SK-N-SH (cell line): Measurements from ENCODE around the gene RNASET2. TPM values are rescaled to one million over a fixed set of nuclear protein-coding genes. Genes with fewer than 3 reads are reported as not detected.
"Not testable (repeated sequence)": the region's sequence is repeated elsewhere in the genome, so short reads cannot be mapped to it uniquely, and the experiment has no call there.

Experiments used
- CTCF ChIA-PET: fragments of 300-600, 350-600 bp; formaldehyde crosslinking; extraction: SDS; loops from one replicate; lab custom pipeline; 2021; lab: Yijun Ruan, JAX
- POLR2A ChIA-PET: fragments of 350-600 bp; sonication (Branson Sonifier 250); formaldehyde crosslinking; extraction: SDS; loops from one replicate; lab custom pipeline; 2020; ENCODE audit warnings: antibody characterized with exemption, inconsistent platforms; lab: Yijun Ruan, JAX
- DNase-seq: peaks from one replicate; pipeline ENCODE4 v3.0.0; 2012
- H2AFZ ChIP-seq: fragments of 200-600 bp; sonication (generic); 2 replicates; pipeline ENCODE4 v1.8.1; 2016; ENCODE audit warnings: antibody characterized with exemption, mild to moderate bottlenecking, low read depth
- H3F3A ChIP-seq: fragments of 200-600 bp; sonication (generic); replicated peaks from 2 replicates; pipeline ENCODE3; 2016; ENCODE audit warnings: antibody characterized with exemption, mild to moderate bottlenecking; ENCODE audit not compliant: insufficient read depth
- H3K27ac ChIP-seq, 2 experiments: fragments of 200-500 bp in 1 of 2; fragments of 200-600 bp in 1 of 2; sonication (Bioruptor generic) in 1 of 2; sonication (generic), shearing (Covaris generic) in 1 of 2; 2 replicates each; pipeline versions ENCODE4 v1.5.1 to v1.6.1; 2014 to 2016; ENCODE audit warnings: low read depth in 2 of 2, inconsistent platforms in 1 of 2, low read length in 1 of 2, mild to moderate bottlenecking in 1 of 2, mixed read lengths in 1 of 2
- H3K27me3 ChIP-seq: fragments of 200-600 bp; sonication (generic), shearing (Covaris generic); 2 replicates; pipeline ENCODE4 v1.6.1; 2016; ENCODE audit warnings: mixed run types; ENCODE audit not compliant: insufficient read depth
- H3K36me3 ChIP-seq, 2 experiments: fragments of 200-500 bp in 1 of 2; fragments of 200-600 bp in 1 of 2; sonication (Bioruptor generic) in 1 of 2; sonication (generic) in 1 of 2; replicated peaks in 1 of 2; 2 replicates each; pipeline versions ENCODE3 to v1.5.1; 2014 to 2016; ENCODE audit warnings: low read length in 1 of 2, mild to moderate bottlenecking in 1 of 2; ENCODE audit not compliant: insufficient read depth in 2 of 2, control insufficient read depth in 1 of 2
- H3K4me1 ChIP-seq, 2 experiments: fragments of 200-500 bp in 1 of 2; fragments of 200-600 bp in 1 of 2; sonication (Bioruptor generic) in 1 of 2; sonication (generic), shearing (Covaris generic) in 1 of 2; 2 replicates each; pipeline versions ENCODE4 v1.5.1 to v1.6.1; 2014 to 2016; ENCODE audit warnings: low read depth in 1 of 2, low read length in 1 of 2, mixed run types in 1 of 2; ENCODE audit not compliant: insufficient read depth in 2 of 2, control insufficient read depth in 1 of 2
- H3K4me2 ChIP-seq: fragments of 200-600 bp; sonication (generic), shearing (Covaris generic); 2 replicates; pipeline ENCODE4 v1.6.1; 2017; ENCODE audit warnings: mixed run types
- H3K4me3 ChIP-seq, 2 experiments: fragments of 200-500 bp in 1 of 2; fragments of 200-600 bp in 1 of 2; sonication (Bioruptor generic) in 1 of 2; sonication (generic), shearing (Covaris generic) in 1 of 2; 2 replicates each; pipeline versions ENCODE4 v1.5.1 to v1.8.1; 2014 to 2016; ENCODE audit warnings: low read depth in 2 of 2, inconsistent platforms in 1 of 2, low read length in 1 of 2, mild to moderate bottlenecking in 1 of 2, mixed read lengths in 1 of 2, moderate library complexity in 1 of 2
- H3K79me2 ChIP-seq: fragments of 200-600 bp; sonication (generic); 2 replicates; pipeline ENCODE4 v1.8.1; 2017; ENCODE audit warnings: mild to moderate bottlenecking; ENCODE audit not compliant: insufficient read depth
- H3K9ac ChIP-seq: fragments of 200-600 bp; sonication (generic); 2 replicates; pipeline ENCODE4 v1.6.1; 2017; ENCODE audit warnings: mixed run types
- H3K9me2 ChIP-seq: fragments of 200-600 bp; sonication (generic); 2 replicates; pipeline ENCODE4 v1.6.1; 2017; ENCODE audit warnings: mixed run types
- H3K9me3 ChIP-seq: fragments of 200-600 bp; sonication (generic); 2 replicates; pipeline ENCODE4 v1.6.1; 2017; ENCODE audit warnings: mixed run types, mild to moderate bottlenecking, moderate library complexity
- H4K20me1 ChIP-seq: fragments of 200-600 bp; sonication (generic); 2 replicates; pipeline ENCODE4 v1.6.1; 2017; ENCODE audit warnings: mild to moderate bottlenecking, mixed run types; ENCODE audit not compliant: insufficient read depth
- CHD2 ChIP-seq: fragments of 150-350 bp; IDR thresholded peaks from 2 replicates; pipeline ENCODE4 v1.6.1; 2018; ENCODE audit warnings: low read length; ENCODE audit not compliant: partially characterized antibody
- CTCF ChIP-seq: fragments of 200-600 bp; sonication (generic); IDR thresholded peaks from 2 replicates; pipeline ENCODE4 v1.6.1; 2017; ENCODE audit warnings: antibody characterized with exemption, mild to moderate bottlenecking, moderate library complexity
- ELF1 ChIP-seq: IDR thresholded peaks from 2 replicates; pipeline ENCODE4 v1.4.0; 2012
- FOSL2 ChIP-seq: IDR thresholded peaks from 2 replicates; pipeline ENCODE4 v1.4.0; 2012; ENCODE audit warnings: low read depth, mild to moderate bottlenecking, moderate library complexity, borderline replicate concordance
- FOXJ3 ChIP-seq: sonication (generic); formaldehyde crosslinking; IDR thresholded peaks from 2 replicates; pipeline ENCODE4 v1.5.1; 2020; ENCODE audit warnings: mild to moderate bottlenecking, missing genetic modification reagents
- FOXM1 ChIP-seq: IDR thresholded peaks from 2 replicates; pipeline ENCODE4 v1.4.0; 2012; ENCODE audit warnings: low read depth, mild to moderate bottlenecking
- GABPA ChIP-seq: IDR thresholded peaks from 2 replicates; pipeline ENCODE4 v1.4.0; 2012; ENCODE audit warnings: low read depth, mild to moderate bottlenecking
- GATA2 ChIP-seq: sonication (generic); formaldehyde crosslinking; IDR thresholded peaks from 2 replicates; pipeline ENCODE4 v1.5.0; 2020; ENCODE audit warnings: mild to moderate bottlenecking, missing genetic modification reagents
- IRF3 ChIP-seq: fragments of 150-350 bp; IDR thresholded peaks from 2 replicates; pipeline ENCODE4 v1.6.1; 2016; ENCODE audit warnings: mild to moderate bottlenecking, low read depth, low read length
- MXI1 ChIP-seq: IDR thresholded peaks from 2 replicates; pipeline ENCODE4 v1.6.1; 2012; ENCODE audit warnings: mild to moderate bottlenecking, low read depth, low read length, improper control_type of control experiment
- NFIC ChIP-seq: IDR thresholded peaks from 2 replicates; pipeline ENCODE4 v1.4.0; 2012; ENCODE audit warnings: borderline replicate concordance
- NRF1 ChIP-seq: IDR thresholded peaks from 2 replicates; pipeline ENCODE4 v1.6.1; 2012; ENCODE audit warnings: low read depth, mild to moderate bottlenecking, low read length
- POLR2AphosphoS5 ChIP-seq: IDR thresholded peaks from 2 replicates; pipeline ENCODE4 v1.6.1; 2012; ENCODE audit warnings: low read depth, low read length
- RAD21 ChIP-seq: IDR thresholded peaks from 2 replicates; pipeline ENCODE4 v1.6.1; 2012; ENCODE audit warnings: mild to moderate bottlenecking, low read length
- RCOR1 ChIP-seq: fragments of 150-350 bp; IDR thresholded peaks from 2 replicates; pipeline ENCODE4 v1.6.1; 2017; ENCODE audit warnings: antibody characterized with exemption, low read length
- RFX5 ChIP-seq: IDR thresholded peaks from 2 replicates; pipeline ENCODE4 v1.6.1; 2012; ENCODE audit warnings: mild to moderate bottlenecking, improper control_type of control experiment, low read length
- SIN3A ChIP-seq: IDR thresholded peaks from 2 replicates; pipeline ENCODE4 v1.6.1; 2012; ENCODE audit warnings: low read depth, mild to moderate bottlenecking, low read length, moderate library complexity, borderline replicate concordance
- SMC3 ChIP-seq: IDR thresholded peaks from 2 replicates; pipeline ENCODE4 v1.6.1; 2012; ENCODE audit warnings: low read depth, low read length, improper control_type of control experiment
- TAF1 ChIP-seq: IDR thresholded peaks from 2 replicates; pipeline ENCODE4 v1.6.1; 2012; ENCODE audit warnings: low read depth, mild to moderate bottlenecking, low read length, moderate library complexity, borderline replicate concordance
- TEAD4 ChIP-seq: IDR thresholded peaks from 2 replicates; pipeline ENCODE4 v1.4.0; 2012; ENCODE audit warnings: mild to moderate bottlenecking, borderline replicate concordance; ENCODE audit not compliant: insufficient read depth
- USF1 ChIP-seq: IDR thresholded peaks from 2 replicates; pipeline ENCODE4 v1.4.0; 2012; ENCODE audit warnings: low read depth, borderline replicate concordance
- YY1 ChIP-seq: IDR thresholded peaks from 2 replicates; pipeline ENCODE4 v1.4.0; 2012; ENCODE audit warnings: low read depth, mild to moderate bottlenecking
- WGBS: methylation state at CpG from one replicate; pipeline ENCODE4 v1.1.6; 2017; ENCODE audit warnings: low lambda C conversion rate; 5-methylcytosine and 5-hydroxymethylcytosine counted together
- polyA plus RNA-seq, 3 experiments: library from polyadenylated mRNA; depleted of rRNA; stranded (reverse); fragments of >200 nt; gene quantifications; 2 replicates each; pipeline ENCODE4 v1.2.3, GENCODE V29; 2012

RNASET2 gene
- polyA plus RNA-seq, 1 of the 3 experiments (the other 2 are of a cell fraction), result 59.2 TPM

GRCh38 chr6:166900130-166900708 lies 56.1 kb downstream of the RNASET2 start:
- 90% methylated on average over 61 of the region's 61 CpGs for WGBS
- TF ChIP-seq RAD21 (no peak), MXI1 (no peak), TEAD4 (no peak), GABPA (no peak), POLR2AphosphoS5 (no peak), SMC3 (no peak), GATA2 (CRISPR knock-in tag) (no peak), ELF1 (no peak), RCOR1 (no peak), RFX5 (no peak), CHD2 (no peak), FOSL2 (no peak), SIN3A (no peak)
- no peak for DNase-seq
- Histone ChIP-seq H3F3A (no peaks in the 10 kb centered on the region), H3K9me2 (no peaks in the 10 kb centered on the region), H3K27me3 (no peaks in the 10 kb centered on the region), H3K36me3 (no peaks in the 10 kb centered on the region), H3K4me3 (no peak overlapping the region), H3K9ac (no peak overlapping the region), H3K9me3 (no peaks in the 10 kb centered on the region), H3K79me2 (no peaks in the 10 kb centered on the region), H3K4me2 (no peak overlapping the region), H3K4me1 (no peaks in the 10 kb centered on the region), H2AFZ (no peak overlapping the region), H3K27ac (no peak overlapping the region), H4K20me1 (no peaks in the 10 kb centered on the region)
- ChIA-PET POLR2A (no interaction called here), CTCF (no interaction called here)

- ChIA-PET POLR2A (no interaction called here), CTCF (no interaction called here)
- H3K4me2 ChIP-seq, result no peak overlapping the region
- no peaks in the 10 kb centered on the region for H4K20me1 ChIP-seq
- no peaks in the 10 kb centered on the region for H3K27me3 ChIP-seq
- DNase-seq, result no peak
- no peaks in the 10 kb centered on the region for H3K79me2 ChIP-seq
- no peaks in the 10 kb centered on the region for H3K36me3 ChIP-seq
- H3K4me1 ChIP-seq, result no peaks in the 10 kb centered on the region
- no peak overlapping the region for H3K27ac ChIP-seq
- no peaks in the 10 kb centered on the region for H3K9me2 ChIP-seq
- H2AFZ ChIP-seq, result no peak overlapping the region
- H3K9me3 ChIP-seq, result no peaks in the 10 kb centered on the region
- no peak overlapping the region for H3K4me3 ChIP-seq
- WGBS, result 87% methylated on average over 36 of the region's 36 CpGs
- H3F3A ChIP-seq, result no peaks in the 10 kb centered on the region
- TF ChIP-seq TEAD4 (no peak), MXI1 (no peak), RAD21 (no peak), FOXJ3 (CRISPR knock-in tag) (no peak), GABPA (no peak), RCOR1 (no peak), YY1 (no peak), NFIC (no peak), NRF1 (no peak), SMC3 (no peak), IRF3 (no peak), CTCF (no peak), SIN3A (no peak), USF1 (no peak), TAF1 (no peak), FOXM1 (no peak)
- H3K9ac ChIP-seq, result no peak overlapping the region
Measured at GRCh38 chr6:166898910-166899309, 57.4 kb downstream of the RNASET2 start.

- CTCF ChIA-PET, H3K79me2 ChIP-seq, H3K36me3 ChIP-seq, H3K4me3 ChIP-seq, H3K4me1 ChIP-seq, H3K27me3 ChIP-seq, H3K27ac ChIP-seq, POLR2A ChIA-PET, H3K9me3 ChIP-seq, H3K9ac ChIP-seq, DNase-seq, H3K9me2 ChIP-seq, H2AFZ ChIP-seq, H3K4me2 ChIP-seq, H4K20me1 ChIP-seq, H3F3A ChIP-seq: not testable (repeated sequence)
- WGBS, result 40% methylated on average over 7 of the region's 7 CpGs
Measured at GRCh38 chr6:166894614-166895013, 61.7 kb downstream of the RNASET2 start.
